Vagina (tissue), 2 donors: ENCODE measurements around the gene STK11.

Experiments
- POLR2A ChIP-seq, 2 donors: fragments of 450-650 bp; IDR thresholded peaks; one replicate each; pipeline ENCODE4 v1.6.1; 2017; ENCODE audit warnings: antibody characterized with exemption in 2 of 2, mild to moderate bottlenecking in 2 of 2, moderate library complexity in 2 of 2
- TF ChIP-seq, protein P1 (sequence below), 3 experiments: fragments of 450-650 bp in 2 of 3; fragments of 200-600 bp in 1 of 3; sonication (generic) in 1 of 3; IDR thresholded peaks; one replicate each; pipeline ENCODE4 v1.5.1; 2017 to 2019; ENCODE audit warnings: antibody characterized with exemption in 3 of 3, mild to moderate bottlenecking in 2 of 3, moderate library complexity in 2 of 3

DNA sequence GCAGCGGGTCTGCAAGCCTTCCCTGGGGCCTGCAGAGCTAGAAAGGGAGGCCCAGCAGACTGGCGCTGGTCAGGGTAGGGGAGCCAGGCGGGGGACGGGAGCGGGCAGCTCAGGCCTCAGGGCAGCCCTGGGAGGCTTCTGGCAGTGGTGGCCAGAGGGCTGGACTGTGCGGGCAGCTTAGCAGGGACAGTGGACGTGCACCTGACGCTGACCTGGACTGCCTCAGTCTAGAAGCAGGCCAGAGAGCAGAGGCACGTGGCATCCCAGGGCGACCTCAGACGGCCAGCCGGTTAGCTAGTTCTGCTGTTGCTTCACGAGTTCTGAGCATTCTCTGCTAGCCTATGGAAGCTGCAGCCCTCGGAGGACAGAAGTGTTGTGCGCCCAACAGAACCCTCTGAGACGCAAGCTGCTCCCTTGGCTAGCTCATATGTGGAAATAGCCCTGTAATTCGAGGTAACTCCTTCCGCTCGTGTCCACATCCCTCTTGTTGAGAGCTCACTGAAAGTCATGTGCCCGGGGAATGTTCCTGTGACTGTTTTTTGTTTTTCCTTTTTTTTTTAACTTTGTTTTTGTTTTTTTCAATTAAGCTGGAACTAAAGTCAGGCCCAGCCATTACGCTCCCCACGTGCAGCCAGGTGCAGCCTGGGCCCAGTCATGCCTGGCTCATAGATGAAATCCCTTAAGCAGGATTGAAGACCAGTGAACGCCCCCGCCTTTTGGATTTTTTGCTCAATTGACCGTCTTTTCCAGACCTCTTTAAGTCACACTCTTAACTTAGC lies 67.9 kb downstream of the STK11 start:
- no peak for TF ChIP-seq POLR2A (IDR thresholded peaks at IDR 0.05)
- TF ChIP-seq, protein P1, sequence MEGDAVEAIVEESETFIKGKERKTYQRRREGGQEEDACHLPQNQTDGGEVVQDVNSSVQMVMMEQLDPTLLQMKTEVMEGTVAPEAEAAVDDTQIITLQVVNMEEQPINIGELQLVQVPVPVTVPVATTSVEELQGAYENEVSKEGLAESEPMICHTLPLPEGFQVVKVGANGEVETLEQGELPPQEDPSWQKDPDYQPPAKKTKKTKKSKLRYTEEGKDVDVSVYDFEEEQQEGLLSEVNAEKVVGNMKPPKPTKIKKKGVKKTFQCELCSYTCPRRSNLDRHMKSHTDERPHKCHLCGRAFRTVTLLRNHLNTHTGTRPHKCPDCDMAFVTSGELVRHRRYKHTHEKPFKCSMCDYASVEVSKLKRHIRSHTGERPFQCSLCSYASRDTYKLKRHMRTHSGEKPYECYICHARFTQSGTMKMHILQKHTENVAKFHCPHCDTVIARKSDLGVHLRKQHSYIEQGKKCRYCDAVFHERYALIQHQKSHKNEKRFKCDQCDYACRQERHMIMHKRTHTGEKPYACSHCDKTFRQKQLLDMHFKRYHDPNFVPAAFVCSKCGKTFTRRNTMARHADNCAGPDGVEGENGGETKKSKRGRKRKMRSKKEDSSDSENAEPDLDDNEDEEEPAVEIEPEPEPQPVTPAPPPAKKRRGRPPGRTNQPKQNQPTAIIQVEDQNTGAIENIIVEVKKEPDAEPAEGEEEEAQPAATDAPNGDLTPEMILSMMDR (IDR thresholded peaks at IDR 0.05), result no peak
